Loucy (cell line): ENCODE data around the gene GTF3C1.

Source experiments
- H2AFZ ChIP-seq: fragments of 200-600 bp; sonication (generic); 2 replicates; pipeline ENCODE4 v1.6.0; 2016; ENCODE audit warnings: antibody characterized with exemption, mild to moderate bottlenecking, low read length, moderate library complexity
- H3F3A ChIP-seq: fragments of 200-600 bp; 2 replicates; pipeline ENCODE4 v1.6.0; 2016; ENCODE audit warnings: antibody characterized with exemption, low read depth, mild to moderate bottlenecking
- H3K27me3 ChIP-seq: fragments of 200-600 bp; sonication (generic); 2 replicates; pipeline ENCODE4 v1.6.1; 2014; ENCODE audit warnings: low read length, mild to moderate bottlenecking; ENCODE audit not compliant: insufficient read depth, poor library complexity, severe bottlenecking
- H3K36me3 ChIP-seq: fragments of 200-600 bp; sonication (generic); 2 replicates; pipeline ENCODE4 v1.6.1; 2016; ENCODE audit warnings: low read length; ENCODE audit not compliant: insufficient read depth
- H3K4me1 ChIP-seq: fragments of 200-600 bp; sonication (generic); 2 replicates; pipeline ENCODE4 v1.5.1; 2014; ENCODE audit warnings: low read length, mild to moderate bottlenecking; ENCODE audit not compliant: insufficient read depth, poor library complexity, severe bottlenecking
- H3K4me2 ChIP-seq: fragments of 200-600 bp; sonication (generic); 2 replicates; pipeline ENCODE4 v1.6.0; 2014; ENCODE audit warnings: antibody characterized with exemption, low read length, low read depth, mild to moderate bottlenecking; ENCODE audit not compliant: poor library complexity, severe bottlenecking
- H3K4me3 ChIP-seq: fragments of 200-600 bp; sonication (generic); 2 replicates; pipeline ENCODE4 v1.5.1; 2014; ENCODE audit warnings: low read length, mild to moderate bottlenecking, mixed read lengths; ENCODE audit not compliant: poor library complexity, severe bottlenecking
- H3K79me2 ChIP-seq: fragments of 200-600 bp; sonication (generic); 2 replicates; pipeline ENCODE4 v1.6.1; 2014; ENCODE audit warnings: low read length; ENCODE audit not compliant: insufficient read depth
- H3K9ac ChIP-seq: fragments of 200-600 bp; sonication (generic); 2 replicates; pipeline ENCODE4 v1.6.0; 2014; ENCODE audit warnings: mild to moderate bottlenecking, low read depth, low read length, moderate library complexity; ENCODE audit not compliant: poor library complexity, severe bottlenecking
- H3K9me2 ChIP-seq: fragments of 200-600 bp; sonication (generic); replicated peaks from 2 replicates; pipeline ENCODE4 v1.6.1; 2016; ENCODE audit warnings: low read depth, low read length, mixed read lengths
- H3K9me3 ChIP-seq: fragments of 200-600 bp; sonication (generic); 2 replicates; pipeline ENCODE4 v1.6.1; 2014; ENCODE audit warnings: mild to moderate bottlenecking, antibody characterized with exemption, low read length, low read depth; ENCODE audit not compliant: insufficient read depth
- H4K20me1 ChIP-seq: fragments of 200-600 bp; sonication (generic); 2 replicates; pipeline ENCODE4 v1.6.0; 2014; ENCODE audit warnings: antibody characterized with exemption, low read length, mild to moderate bottlenecking; ENCODE audit not compliant: insufficient read depth, poor library complexity, severe bottlenecking
- EZH2phosphoT487 ChIP-seq: fragments of 200-600 bp; IDR thresholded peaks from 2 replicates; pipeline ENCODE4 v1.6.1; 2018; ENCODE audit warnings: antibody characterized with exemption, mild to moderate bottlenecking, moderate library complexity, borderline replicate concordance
- TF ChIP-seq, protein P1 (sequence below): fragments of 200-600 bp; sonication (generic); conservative IDR thresholded peaks from 2 replicates; pipeline ENCODE4 v1.5.1; 2014; ENCODE audit warnings: mild to moderate bottlenecking, antibody characterized with exemption, low read length

Gene GTF3C1

GRCh38 chr16:27499659-27500055 lies 50.1 kb downstream of the GTF3C1 start:
- Histone ChIP-seq H3K9ac (no peak overlapping the region), H3K27me3 (no peaks in the 10 kb centered on the region), H2AFZ (no peak overlapping the region), H3K79me2 (no peaks in the 10 kb centered on the region), H3K4me2 (no peak overlapping the region), H3F3A (no peaks in the 10 kb centered on the region), H3K36me3 (peaks cover 97% of the 10 kb centered on the region; the same call in 1 of the 2 replicates), H3K9me3 (no peaks in the 10 kb centered on the region), H3K4me1 (no peaks in the 10 kb centered on the region), H3K9me2 (no peaks in the 10 kb centered on the region), H3K4me3 (no peak overlapping the region), H4K20me1 (no peaks in the 10 kb centered on the region)
- TF ChIP-seq EZH2phosphoT487: no peak
- TF ChIP-seq, protein P1, sequence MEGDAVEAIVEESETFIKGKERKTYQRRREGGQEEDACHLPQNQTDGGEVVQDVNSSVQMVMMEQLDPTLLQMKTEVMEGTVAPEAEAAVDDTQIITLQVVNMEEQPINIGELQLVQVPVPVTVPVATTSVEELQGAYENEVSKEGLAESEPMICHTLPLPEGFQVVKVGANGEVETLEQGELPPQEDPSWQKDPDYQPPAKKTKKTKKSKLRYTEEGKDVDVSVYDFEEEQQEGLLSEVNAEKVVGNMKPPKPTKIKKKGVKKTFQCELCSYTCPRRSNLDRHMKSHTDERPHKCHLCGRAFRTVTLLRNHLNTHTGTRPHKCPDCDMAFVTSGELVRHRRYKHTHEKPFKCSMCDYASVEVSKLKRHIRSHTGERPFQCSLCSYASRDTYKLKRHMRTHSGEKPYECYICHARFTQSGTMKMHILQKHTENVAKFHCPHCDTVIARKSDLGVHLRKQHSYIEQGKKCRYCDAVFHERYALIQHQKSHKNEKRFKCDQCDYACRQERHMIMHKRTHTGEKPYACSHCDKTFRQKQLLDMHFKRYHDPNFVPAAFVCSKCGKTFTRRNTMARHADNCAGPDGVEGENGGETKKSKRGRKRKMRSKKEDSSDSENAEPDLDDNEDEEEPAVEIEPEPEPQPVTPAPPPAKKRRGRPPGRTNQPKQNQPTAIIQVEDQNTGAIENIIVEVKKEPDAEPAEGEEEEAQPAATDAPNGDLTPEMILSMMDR: no peak

GRCh38 chr16:27498916-27499658 lies 50.6 kb downstream of the GTF3C1 start:
- Histone ChIP-seq H3K9me2 (no peaks in the 10 kb centered on the region), H3K4me3 (no peak overlapping the region), H3K9ac (no peak overlapping the region), H3K27me3 (no peaks in the 10 kb centered on the region), H3K4me2 (no peak overlapping the region), H3K9me3 (no peaks in the 10 kb centered on the region), H3F3A (no peaks in the 10 kb centered on the region), H4K20me1 (no peaks in the 10 kb centered on the region), H3K4me1 (no peaks in the 10 kb centered on the region), H2AFZ (no peak overlapping the region), H3K36me3 (peaks cover 97% of the 10 kb centered on the region; the same call in 1 of the 2 replicates), H3K79me2 (no peaks in the 10 kb centered on the region)
- TF ChIP-seq, protein P1: no peak
- no peak for TF ChIP-seq EZH2phosphoT487

- H3K79me2 ChIP-seq: no peaks in the 10 kb centered on the region
- H3K4me3 ChIP-seq: no peak overlapping the region
- no peak overlapping the region for H3K9ac ChIP-seq
- no peaks in the 10 kb centered on the region for H4K20me1 ChIP-seq
- no peaks in the 10 kb centered on the region for H3K27me3 ChIP-seq
- no peaks in the 10 kb centered on the region for H3F3A ChIP-seq
- TF ChIP-seq, protein P1: no peak
- TF ChIP-seq EZH2phosphoT487: no peak
- no peaks in the 10 kb centered on the region for H3K9me3 ChIP-seq
- no peak overlapping the region for H3K4me2 ChIP-seq
- peaks cover 91% of the 10 kb centered on the region; the same call in 1 of the 2 replicates for H3K36me3 ChIP-seq
- H3K9me2 ChIP-seq: no peaks in the 10 kb centered on the region
- no peaks in the 10 kb centered on the region for H3K4me1 ChIP-seq
- no peak overlapping the region for H2AFZ ChIP-seq
Observed at GRCh38 chr16:27498031-27498825, 51.5 kb downstream of the GTF3C1 start.
